Retinal pigment epithelial cell (primary cell): Measurements from ENCODE around the gene PCNX2.

Experiments used
- DNase-seq: peaks from one replicate; pipeline ENCODE4 v3.0.0-alpha.2; 2010; ENCODE audit warnings: low read depth
- H3K4me3 ChIP-seq: 2 replicates; pipeline ENCODE4 v1.5.1; 2011; ENCODE audit warnings: mild to moderate bottlenecking, low read length, control low read depth, moderate library complexity
- CTCF ChIP-seq: conservative IDR thresholded peaks from 2 replicates; pipeline ENCODE4 v1.5.1; 2011; ENCODE audit warnings: low read depth, low read length, control low read depth, inconsistent platforms

Gene PCNX2

GRCh38 chr1:233016798-233017197, 278.7 kb downstream of the PCNX2 start:
- no peak overlapping the region for H3K4me3 ChIP-seq
- no peak for TF ChIP-seq CTCF
- DNase-seq: no peak

DNA sequence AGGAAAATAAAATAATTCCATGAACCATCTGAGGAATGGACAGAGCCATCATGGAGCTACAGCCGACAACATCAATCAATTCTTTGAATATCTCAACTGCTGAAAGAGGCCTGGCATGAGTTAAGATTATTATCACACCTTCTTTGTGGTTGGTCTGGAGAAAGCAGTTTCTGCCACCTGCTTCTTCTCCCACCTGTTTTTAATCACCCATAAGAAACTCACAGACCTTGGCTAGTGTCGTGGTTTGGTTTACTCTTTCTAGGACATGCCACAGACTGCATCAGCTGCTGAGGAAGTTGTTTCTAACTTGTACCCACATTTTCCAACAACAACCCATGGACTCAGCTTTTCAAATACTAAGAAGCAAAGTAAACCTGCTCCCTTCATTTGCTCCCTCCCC, 279.6 kb downstream of the PCNX2 start:
- no peak for TF ChIP-seq CTCF
- no peak for DNase-seq
- H3K4me3 ChIP-seq: no peak overlapping the region

DNA sequence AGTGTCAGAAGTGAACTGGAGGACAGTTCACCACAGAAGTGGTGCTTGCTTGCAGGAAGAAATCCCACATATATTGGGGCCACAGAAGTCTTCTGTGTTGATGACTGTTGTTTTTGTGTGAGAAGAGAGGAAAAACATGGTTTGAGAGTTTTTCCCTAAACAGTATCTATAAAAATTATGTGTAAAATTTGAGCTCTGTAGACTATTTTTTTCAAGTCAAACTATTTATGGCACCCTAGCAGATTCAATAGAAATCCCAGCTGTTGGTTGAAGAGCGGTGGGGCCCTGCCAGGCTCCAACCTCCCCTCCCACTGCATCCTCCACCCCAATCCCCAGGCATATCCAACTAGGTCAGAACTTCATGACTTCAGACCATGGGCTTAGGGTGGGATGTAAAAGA, 283.5 kb downstream of the PCNX2 start:
- TF ChIP-seq CTCF: no peak
- no peak overlapping the region for H3K4me3 ChIP-seq
- no peak for DNase-seq

DNA sequence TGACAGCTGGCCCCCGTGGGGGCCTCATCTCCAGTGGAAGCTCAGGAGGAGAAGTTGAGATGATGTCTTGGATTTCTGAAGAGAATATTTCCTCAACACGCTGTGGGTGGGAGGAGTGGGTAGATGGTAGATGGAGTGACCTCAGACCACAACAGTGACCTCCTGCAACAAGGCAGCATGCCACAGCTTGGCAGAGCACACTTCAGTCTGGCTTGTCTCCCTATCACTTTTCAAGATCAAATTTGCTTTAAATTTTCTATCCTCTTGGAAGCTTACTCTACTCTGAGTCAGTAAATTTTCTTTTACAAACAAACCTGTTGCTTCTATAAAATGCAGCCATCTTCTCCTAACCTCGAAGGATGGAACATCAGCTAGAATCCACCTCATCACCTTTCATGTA, 285.4 kb downstream of the PCNX2 start:
- H3K4me3 ChIP-seq: no peak overlapping the region
- TF ChIP-seq CTCF: no peak
- DNase-seq: no peak

DNA sequence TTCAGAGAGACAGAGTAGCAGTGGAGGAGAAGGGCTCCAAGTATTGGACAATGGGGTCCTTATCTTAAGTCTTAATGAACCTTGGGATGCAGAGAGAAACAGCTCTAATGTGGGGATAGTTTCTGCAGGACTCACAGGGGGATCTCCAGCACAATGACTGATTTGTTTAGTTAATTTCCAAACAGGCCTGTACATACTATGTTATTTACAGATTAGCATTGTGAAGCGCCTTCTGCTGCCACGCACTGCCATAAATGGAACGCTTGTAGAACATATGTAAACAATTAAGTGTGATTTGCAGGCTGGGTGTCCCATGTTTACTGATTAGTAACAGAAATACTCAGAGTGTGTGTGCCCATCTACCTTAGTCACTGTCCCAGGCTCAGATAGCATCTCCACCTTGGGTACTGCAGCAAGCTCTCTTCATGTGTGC, 289.0 kb downstream of the PCNX2 start:
- no peak for TF ChIP-seq CTCF
- DNase-seq: no peak
- H3K4me3 ChIP-seq: no peak overlapping the region

DNA sequence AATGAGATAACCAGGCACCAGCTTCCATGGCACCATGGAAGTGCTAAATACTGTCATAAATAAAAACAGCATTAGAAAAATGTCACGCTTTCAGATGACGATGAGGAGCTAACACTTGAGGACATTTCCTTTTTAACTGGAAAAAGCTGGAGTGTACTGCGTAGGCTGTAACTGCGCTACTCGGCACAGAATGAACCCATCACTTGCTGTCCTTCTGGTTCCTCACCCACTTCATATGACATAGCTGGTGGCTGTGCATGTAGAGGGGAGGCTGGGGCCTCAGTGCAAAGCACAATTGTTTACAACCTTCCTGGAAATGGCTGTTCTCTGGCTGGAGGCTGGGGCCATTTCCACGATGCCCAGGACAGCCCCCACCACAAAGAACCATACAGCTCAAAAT, 289.4 kb downstream of the PCNX2 start:
- H3K4me3 ChIP-seq: no peak overlapping the region
- no peak for TF ChIP-seq CTCF
- no peak for DNase-seq

DNA sequence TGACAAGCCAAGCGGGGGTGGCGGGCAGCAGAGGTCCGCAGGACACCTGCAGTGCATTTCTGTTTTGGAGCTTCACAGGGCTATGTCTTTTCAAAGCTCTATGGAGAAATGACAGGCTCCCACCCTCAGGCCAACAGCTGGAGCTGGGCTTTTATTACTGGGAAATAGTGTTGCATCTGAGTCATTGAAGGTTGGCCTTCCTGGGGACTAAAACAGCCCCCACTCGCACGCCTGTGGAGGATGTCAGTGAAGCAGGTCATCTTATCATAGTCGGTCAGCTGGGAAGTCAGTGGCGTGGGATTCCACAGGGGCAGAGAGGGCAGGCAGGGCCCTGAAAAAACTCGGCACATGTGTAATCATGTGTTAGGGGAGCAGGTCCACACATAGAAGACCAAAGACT, 289.8 kb downstream of the PCNX2 start:
- H3K4me3 ChIP-seq: no peak overlapping the region
- no peak for DNase-seq
- no peak for TF ChIP-seq CTCF
